ENCODE data around the gene CDK3. TPM values are rescaled to one million over a fixed set of nuclear protein-coding genes. Genes with fewer than 3 reads are reported as not detected.

CDK3 gene
- total RNA-seq, 1 experiment from 2014 or later, result 9.8 TPM

- no TSS peak for BruUV-seq (replicated peaks)
- Mint-ChIP-seq H3K4me3 (ENCODE audit: low read depth, unreplicated experiment) (no peak overlapping the region), H3K36me3 (ENCODE audit: insufficient read depth, unreplicated experiment) (peaks cover 16% of the 10 kb centered on the region), H3K27me3 (ENCODE audit: unreplicated experiment) (no peaks in the 10 kb centered on the region), H3K9me3 (ENCODE audit: low read depth, unreplicated experiment) (no peaks in the 10 kb centered on the region), H3K4me1 (ENCODE audit: low read depth, unreplicated experiment) (peaks cover 25% of the 10 kb centered on the region), H3K27ac (ENCODE audit: unreplicated experiment) (no peak overlapping the region)
- DNase-seq, result no peak
- CTCF ChIA-PET, result no interaction called here
- intact Hi-C loops (cut with micrococcal nuclease; ENCODE audit: unreplicated experiment), result no loop called here
- no peak for TF ChIP-seq CTCF (IDR thresholded peaks at IDR 0.05; ENCODE audit: unreplicated experiment)
Observed at GRCh38 chr17:75987041-75987440, 13.6 kb upstream of the CDK3 start.

GRCh38 chr17:75991396-75991795 lies 9.3 kb upstream of the CDK3 start:
- H3K9me3 Mint-ChIP-seq (ENCODE audit: low read depth, unreplicated experiment), result no peaks in the 10 kb centered on the region
- peaks cover 11% of the 10 kb centered on the region for H3K4me1 Mint-ChIP-seq (ENCODE audit: low read depth, unreplicated experiment)
- intact Hi-C loops (cut with micrococcal nuclease; ENCODE audit: unreplicated experiment), result no loop called here
- BruUV-seq (replicated peaks), result no TSS peak
- H3K27ac Mint-ChIP-seq (ENCODE audit: unreplicated experiment), result no peak overlapping the region
- H3K27me3 Mint-ChIP-seq (ENCODE audit: unreplicated experiment), result no peaks in the 10 kb centered on the region
- no peak for TF ChIP-seq CTCF (IDR thresholded peaks at IDR 0.05; ENCODE audit: unreplicated experiment)
- DNase-seq, result no peak
- H3K4me3 Mint-ChIP-seq (ENCODE audit: low read depth, unreplicated experiment), result no peak overlapping the region
- peaks cover 23% of the 10 kb centered on the region for H3K36me3 Mint-ChIP-seq (ENCODE audit: insufficient read depth, unreplicated experiment)
- CTCF ChIA-PET, result no interaction called here

GRCh38 chr17:75994802-75995370 lies 5.8 kb upstream of the CDK3 start:
- no peak for TF ChIP-seq CTCF (IDR thresholded peaks at IDR 0.05; ENCODE audit: unreplicated experiment)
- no peak overlapping the region for H3K4me3 Mint-ChIP-seq (ENCODE audit: low read depth, unreplicated experiment)
- H3K27ac Mint-ChIP-seq (ENCODE audit: unreplicated experiment), result no peak overlapping the region
- CTCF ChIA-PET, result no interaction called here
- no peaks in the 10 kb centered on the region for H3K9me3 Mint-ChIP-seq (ENCODE audit: low read depth, unreplicated experiment)
- no peak for DNase-seq
- no TSS peak for BruUV-seq (replicated peaks)
- H3K27me3 Mint-ChIP-seq (ENCODE audit: unreplicated experiment), result no peaks in the 10 kb centered on the region
- peaks cover 27% of the 10 kb centered on the region for H3K36me3 Mint-ChIP-seq (ENCODE audit: insufficient read depth, unreplicated experiment)
- H3K4me1 Mint-ChIP-seq (ENCODE audit: low read depth, unreplicated experiment), result peaks cover 33% of the 10 kb centered on the region
- intact Hi-C loops (cut with micrococcal nuclease; ENCODE audit: unreplicated experiment), result no loop called here

- Mint-ChIP-seq H3K27me3 (ENCODE audit: unreplicated experiment) (no peaks in the 10 kb centered on the region), H3K27ac (ENCODE audit: unreplicated experiment) (no peak overlapping the region), H3K4me1 (ENCODE audit: low read depth, unreplicated experiment) (peaks cover 33% of the 10 kb centered on the region), H3K4me3 (ENCODE audit: low read depth, unreplicated experiment) (no peak overlapping the region), H3K9me3 (ENCODE audit: low read depth, unreplicated experiment) (no peaks in the 10 kb centered on the region), H3K36me3 (ENCODE audit: insufficient read depth, unreplicated experiment) (peaks cover 27% of the 10 kb centered on the region)
- DNase-seq, result no peak
- no TSS peak for BruUV-seq (replicated peaks)
- TF ChIP-seq CTCF (IDR thresholded peaks at IDR 0.05; ENCODE audit: unreplicated experiment), result no peak
- intact Hi-C loops (cut with micrococcal nuclease; ENCODE audit: unreplicated experiment), result no loop called here
- CTCF ChIA-PET, result interaction anchor here (0.8 kb wide), 1 partner anchor 15 kb away, joined by 3 read pairs; no protein-coding TSS in a partner anchor
Observed at GRCh38 chr17:75995385-75995925, 5.2 kb upstream of the CDK3 start.

Data from Calu3 (cell line).